IgD-negative memory B cell (primary cell): ENCODE data around the gene IL1A. TPM values are rescaled to one million over a fixed set of nuclear protein-coding genes. Genes with fewer than 3 reads are reported as not detected.

ENCODE experiments used
- H3K27ac Mint-ChIP-seq, 3 donors: one replicate each; pipeline ENCODE4 v1.8.0; 2020 to 2022; ENCODE audit warnings: mild to moderate bottlenecking in 3 of 3, mixed read lengths in 3 of 3, moderate library complexity in 1 of 3
- H3K27me3 Mint-ChIP-seq: one replicate; pipeline ENCODE4 v1.8.0; 2021; ENCODE audit warnings: mixed read lengths
- H3K36me3 Mint-ChIP-seq: one replicate; pipeline ENCODE4 v1.8.0; 2020; ENCODE audit warnings: mild to moderate bottlenecking, mixed read lengths
- H3K4me1 Mint-ChIP-seq, 3 donors: one replicate each; pipeline ENCODE4 v1.8.0; 2020 to 2022; ENCODE audit warnings: mixed read lengths in 3 of 3, mild to moderate bottlenecking in 1 of 3
- H3K4me3 Mint-ChIP-seq, 4 donors: one replicate each; pipeline ENCODE4 v1.8.0; 2020 to 2022; ENCODE audit warnings: mild to moderate bottlenecking in 4 of 4, mixed read lengths in 4 of 4, moderate library complexity in 3 of 4
- H3K9me3 Mint-ChIP-seq, 3 donors: one replicate each; pipeline ENCODE4 v1.8.0; 2020 to 2021; ENCODE audit warnings: mixed read lengths in 3 of 3, mild to moderate bottlenecking in 1 of 3
- polyA plus RNA-seq: library from polyadenylated mRNA; unstranded; fragments of 300-500 nt; fragmentation: Illumina TruSeq; gene quantifications from one replicate; pipeline ENCODE4 v1.2.3, GENCODE V29; 2021

The IL1A gene
- polyA plus RNA-seq, 1 donor from 2014 or later = not detected

GRCh38 chr2:112809112-112809511 lies 24.8 kb upstream of the IL1A start:
- H3K4me3 Mint-ChIP-seq = no peak overlapping the region
- no peaks in the 10 kb centered on the region for H3K36me3 Mint-ChIP-seq
- no peak overlapping the region for H3K27ac Mint-ChIP-seq
- H3K4me1 Mint-ChIP-seq = peaks cover 22 to 34% (median 26%) of the 10 kb centered on the region in 3 donors
- H3K9me3 Mint-ChIP-seq = peaks cover 2 to 16% (median 2%) of the 10 kb centered on the region in 3 donors
- H3K27me3 Mint-ChIP-seq = no peaks in the 10 kb centered on the region

DNA sequence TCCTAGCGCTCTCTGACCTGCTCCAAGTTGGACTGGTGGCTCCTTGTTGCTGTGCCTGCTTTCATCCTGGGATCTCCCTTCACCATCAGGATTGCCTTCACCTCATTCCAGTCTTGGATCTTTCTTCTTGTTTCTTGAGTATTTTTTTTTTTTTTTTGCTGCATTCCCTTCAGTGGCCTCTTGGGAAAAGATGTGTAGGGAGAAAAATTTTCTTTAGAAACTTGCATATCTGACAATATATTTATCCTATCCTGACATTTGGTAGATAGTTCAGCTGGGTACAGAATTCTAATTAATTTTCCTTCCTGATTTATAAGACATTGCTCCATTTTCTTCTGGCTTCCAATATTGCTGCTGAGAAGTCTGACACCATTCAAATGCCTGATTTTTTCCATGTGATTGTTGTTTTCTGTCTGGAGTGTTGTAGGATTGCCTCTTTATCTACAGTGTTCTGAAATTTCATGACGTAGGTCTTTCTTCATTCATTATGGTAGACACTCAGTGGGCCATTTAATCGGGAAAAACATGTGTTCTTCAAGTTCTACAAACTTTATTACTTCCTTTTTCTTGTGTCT lies 23.0 kb upstream of the IL1A start:
- H3K4me1 Mint-ChIP-seq = peaks cover 18 to 24% (median 19%) of the 10 kb centered on the region in 3 donors
- H3K9me3 Mint-ChIP-seq = peaks cover 2 to 16% (median 2%) of the 10 kb centered on the region in 3 donors
- no peaks in the 10 kb centered on the region for H3K27me3 Mint-ChIP-seq
- H3K36me3 Mint-ChIP-seq = no peaks in the 10 kb centered on the region
- no peak overlapping the region for H3K4me3 Mint-ChIP-seq
- no peak overlapping the region for H3K27ac Mint-ChIP-seq

DNA sequence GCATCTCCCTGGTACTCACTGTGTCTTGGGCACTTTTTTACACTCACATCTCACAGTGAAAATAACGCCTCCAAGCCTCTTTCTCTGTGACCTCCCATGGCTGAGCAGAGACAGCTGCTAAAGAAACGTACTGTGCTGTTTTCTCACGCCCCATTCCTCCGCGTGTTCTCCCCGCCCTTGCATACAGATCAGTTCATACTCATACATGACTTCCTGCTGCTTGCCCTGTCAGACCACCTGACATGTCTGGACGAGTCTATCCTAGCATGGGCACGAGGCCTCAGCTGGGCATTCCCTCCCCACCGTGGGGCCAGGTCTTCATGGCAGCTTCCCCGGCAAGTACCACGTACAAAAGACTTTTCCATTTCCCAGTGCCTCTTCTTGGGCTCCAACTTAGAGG lies 21.2 kb upstream of the IL1A start:
- Mint-ChIP-seq H3K27ac (no peak overlapping the region), H3K4me3 (peak overlapping the region in 3 of 4 donors; percentile 0 to 88 (median 52)), H3K4me1 (peaks cover 9 to 17% (median 13%) of the 10 kb centered on the region in 3 donors)

GRCh38 chr2:112803691-112804521 lies 19.6 kb upstream of the IL1A start:
- H3K27me3 Mint-ChIP-seq = no peaks in the 10 kb centered on the region
- peaks cover 0 to 11% (median 2%) of the 10 kb centered on the region in 3 donors for H3K9me3 Mint-ChIP-seq
- no peaks in the 10 kb centered on the region for H3K36me3 Mint-ChIP-seq

More for the DNA sequence above, 21.2 kb upstream of the IL1A start:
- Mint-ChIP-seq H3K27me3 (no peaks in the 10 kb centered on the region), H3K9me3 (peaks cover 2 to 16% (median 2%) of the 10 kb centered on the region in 3 donors), H3K36me3 (no peaks in the 10 kb centered on the region)

GRCh38 chr2:112800881-112801583 lies 16.7 kb upstream of the IL1A start:
- Mint-ChIP-seq H3K4me3 (no peak overlapping the region), H3K36me3 (no peaks in the 10 kb centered on the region), H3K27ac (peak overlapping the region in 1 of 3 donors; percentile 40), H3K9me3 (no peaks in the 10 kb centered on the region), H3K27me3 (no peaks in the 10 kb centered on the region), H3K4me1 (peaks cover 6 to 17% (median 7%) of the 10 kb centered on the region in 3 donors)

More at GRCh38 chr2:112803691-112804521, 19.6 kb upstream of the IL1A start:
- Mint-ChIP-seq H3K4me3 (peak overlapping the region in 2 of 4 donors; percentile 12 to 19), H3K4me1 (peaks cover 10 to 22% (median 13%) of the 10 kb centered on the region in 3 donors), H3K27ac (no peak overlapping the region)

- Mint-ChIP-seq H3K9me3 (no peaks in the 10 kb centered on the region), H3K27ac (no peak overlapping the region), H3K36me3 (peaks cover 2% of the 10 kb centered on the region), H3K27me3 (no peaks in the 10 kb centered on the region), H3K4me3 (no peak overlapping the region), H3K4me1 (peaks cover 0 to 10% (median 2%) of the 10 kb centered on the region in 3 donors)
Measured at GRCh38 chr2:112798979-112799975, 15.0 kb upstream of the IL1A start.

DNA sequence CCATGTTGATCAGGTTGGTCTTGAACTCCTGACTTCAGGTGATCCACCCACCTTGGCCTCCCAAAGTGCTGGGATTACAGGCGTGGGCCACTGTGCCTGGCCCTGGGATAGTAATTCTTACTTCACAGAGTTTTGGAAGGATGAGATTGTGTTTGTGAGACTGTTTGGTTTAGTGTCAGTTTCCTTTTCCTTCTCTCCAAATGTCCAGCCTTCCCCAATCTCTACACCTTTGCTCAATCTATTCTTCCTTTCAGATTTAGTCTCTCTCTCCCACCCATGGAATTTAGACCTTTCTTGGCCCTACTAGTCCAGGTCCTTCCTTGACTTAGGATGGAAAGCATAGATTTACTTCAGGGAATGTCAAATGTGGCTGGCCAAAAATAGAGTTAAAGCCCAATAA lies 12.2 kb upstream of the IL1A start:
- Mint-ChIP-seq H3K27me3 (no peaks in the 10 kb centered on the region), H3K4me3 (no peak overlapping the region), H3K9me3 (no peaks in the 10 kb centered on the region), H3K4me1 (peaks cover 0 to 12% (median 12%) of the 10 kb centered on the region in 3 donors), H3K36me3 (peaks cover 2% of the 10 kb centered on the region), H3K27ac (no peak overlapping the region)

- Mint-ChIP-seq H3K4me1 (peaks cover 0 to 12% (median 11%) of the 10 kb centered on the region in 3 donors), H3K27me3 (no peaks in the 10 kb centered on the region), H3K36me3 (peaks cover 2% of the 10 kb centered on the region), H3K27ac (no peak overlapping the region), H3K9me3 (no peaks in the 10 kb centered on the region), H3K4me3 (no peak overlapping the region)
Measured at GRCh38 chr2:112795774-112796173, 11.5 kb upstream of the IL1A start.

GRCh38 chr2:112794841-112795240 lies 10.5 kb upstream of the IL1A start:
- H3K27me3 Mint-ChIP-seq = no peaks in the 10 kb centered on the region
- peaks cover 0 to 12% (median 6%) of the 10 kb centered on the region in 3 donors for H3K4me1 Mint-ChIP-seq
- peaks cover 4% of the 10 kb centered on the region for H3K36me3 Mint-ChIP-seq
- no peak overlapping the region for H3K27ac Mint-ChIP-seq
- H3K9me3 Mint-ChIP-seq = no peaks in the 10 kb centered on the region
- no peak overlapping the region for H3K4me3 Mint-ChIP-seq

- Mint-ChIP-seq H3K27ac (no peak overlapping the region), H3K4me3 (no peak overlapping the region), H3K36me3 (peaks cover 4% of the 10 kb centered on the region), H3K27me3 (no peaks in the 10 kb centered on the region), H3K9me3 (no peaks in the 10 kb centered on the region), H3K4me1 (peaks cover 0 to 12% (median 6%) of the 10 kb centered on the region in 3 donors)
Measured at GRCh38 chr2:112794131-112794733, 9.9 kb upstream of the IL1A start.

GRCh38 chr2:112793449-112793978 lies 9.2 kb upstream of the IL1A start:
- Mint-ChIP-seq H3K27me3 (no peaks in the 10 kb centered on the region), H3K9me3 (no peaks in the 10 kb centered on the region), H3K36me3 (peaks cover 4% of the 10 kb centered on the region), H3K4me1 (peaks cover 0 to 10% (median 4%) of the 10 kb centered on the region in 3 donors), H3K4me3 (no peak overlapping the region), H3K27ac (no peak overlapping the region)

DNA sequence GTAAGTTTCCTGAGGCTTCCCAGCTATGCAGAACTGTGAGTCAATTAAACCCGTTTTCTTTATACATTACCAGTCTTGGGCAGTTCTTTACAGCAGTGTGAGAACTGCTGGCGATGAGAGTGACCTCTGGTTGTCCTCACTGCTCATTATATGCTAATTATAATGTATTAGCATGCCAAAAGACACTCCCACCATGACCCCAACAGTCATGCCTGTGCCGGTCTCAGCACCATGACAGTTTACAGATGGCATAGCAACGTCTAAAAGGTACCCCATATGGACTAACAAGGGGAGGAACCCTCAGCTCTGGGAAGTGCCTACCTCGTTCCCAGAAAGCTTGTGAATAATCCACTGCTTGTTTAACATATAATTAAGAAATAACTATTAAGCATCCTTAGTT lies 8.1 kb upstream of the IL1A start:
- no peaks in the 10 kb centered on the region for H3K9me3 Mint-ChIP-seq
- peaks cover 0 to 10% (median 6%) of the 10 kb centered on the region in 3 donors for H3K4me1 Mint-ChIP-seq
- no peak overlapping the region for H3K27ac Mint-ChIP-seq
- H3K4me3 Mint-ChIP-seq = no peak overlapping the region
- peaks cover 4% of the 10 kb centered on the region for H3K36me3 Mint-ChIP-seq
- no peaks in the 10 kb centered on the region for H3K27me3 Mint-ChIP-seq

GRCh38 chr2:112791693-112792230 lies 7.5 kb upstream of the IL1A start:
- peaks cover 4% of the 10 kb centered on the region for H3K36me3 Mint-ChIP-seq
- H3K27me3 Mint-ChIP-seq = no peaks in the 10 kb centered on the region
- peaks cover 0 to 10% (median 6%) of the 10 kb centered on the region in 3 donors for H3K4me1 Mint-ChIP-seq
- no peaks in the 10 kb centered on the region for H3K9me3 Mint-ChIP-seq
- H3K27ac Mint-ChIP-seq = no peak overlapping the region
- H3K4me3 Mint-ChIP-seq = no peak overlapping the region
